Heart right ventricle (tissue), 16 donors: ENCODE data around the gene CDKL2. TPM values are rescaled to one million over a fixed set of nuclear protein-coding genes. Genes with fewer than 3 reads are reported as not detected.

Experiments used
- ATAC-seq, 8 donors: fragments of 200-7000 bp; cut with Tn5 transposase; one replicate each; pipeline ENCODE4 v1.9.1; 2020; ENCODE audit warnings: mild to moderate bottlenecking in 8 of 8, moderate library complexity in 8 of 8, moderate number of reproducible peaks in 1 of 8
- DNase-seq, 2 donors: peaks; one replicate each; pipeline ENCODE4 v3.0.0-alpha.2; 2020
- H3K27ac ChIP-seq, 10 donors: fragments of 200-600 bp; sonication (generic) in 2 of 10; one replicate each; pipeline versions ENCODE4 v1.5.0 to v1.8.0; 2020 to 2022; ENCODE audit warnings: mild to moderate bottlenecking in 3 of 10
- H3K27me3 ChIP-seq, 7 donors: fragments of 200-600 bp; one replicate each; pipeline ENCODE4 v1.8.0; 2021 to 2022; ENCODE audit warnings: mild to moderate bottlenecking in 2 of 7
- H3K36me3 ChIP-seq, 9 donors: fragments of 200-600 bp; sonication (generic) in 1 of 9; one replicate each; pipeline versions ENCODE4 v1.5.0 to v1.8.0; 2020 to 2022; ENCODE audit warnings: mild to moderate bottlenecking in 2 of 9
- H3K4me1 ChIP-seq, 9 donors: fragments of 200-600 bp; sonication (generic) in 1 of 9; one replicate each; pipeline versions ENCODE4 v1.5.0 to v1.8.0; 2020 to 2022; ENCODE audit warnings: mild to moderate bottlenecking in 4 of 9
- H3K4me3 ChIP-seq, 10 donors: fragments of 200-600 bp; sonication (generic) in 2 of 10; one replicate each; pipeline versions ENCODE4 v1.5.0 to v1.8.0; 2020 to 2022; ENCODE audit warnings: mild to moderate bottlenecking in 7 of 10, moderate library complexity in 2 of 10
- H3K9me3 ChIP-seq, 11 donors: fragments of 200-600 bp in 10 of 11; sonication (generic) in 2 of 11; one replicate each; pipeline versions ENCODE4 v1.5.0 to v1.8.0; 2013 to 2022; ENCODE audit warnings: mild to moderate bottlenecking in 2 of 11, control low read depth in 1 of 11, moderate library complexity in 1 of 11
- WGBS, 2 donors: extraction: QIAGEN DNeasy Blood & Tissue Kit; methylation state at CpG; one replicate each; pipeline ENCODE4 v1.1.7; 2013; ENCODE audit warnings: inconsistent platforms in 1 of 2; 5-methylcytosine and 5-hydroxymethylcytosine counted together
- intact Hi-C, 10 donors: fragments of 100-400 bp; cut with DNase I; formaldehyde crosslinking; loops; one replicate each; pipeline versions ENCODE4 v1.11.1 to v1.14.2; 2022
- polyA plus RNA-seq, 2 donors: library from polyadenylated mRNA; stranded (reverse); fragments of 200-250 nt; gene quantifications; one replicate each; pipeline ENCODE4 v1.2.3, GENCODE V29; 2013
- total RNA-seq, 10 donors: library from RNA; stranded (reverse); fragmentation: NEBNext Ultra II Directional in 3 of 10; extraction: Animal tissue kit (Norgen Biotek cat#: 25700) in 3 of 10; gene quantifications; one replicate each; pipeline versions ENCODE4 v1.2.1 to v1.2.4, GENCODE V29; 2021 to 2023
- TF ChIP-seq, protein P1 (sequence below), 9 donors: fragments of 200-600 bp; sonication (generic) in 2 of 9; IDR thresholded peaks; one replicate each; pipeline versions ENCODE4 v1.5.0 to v1.8.0; 2021 to 2022; ENCODE audit warnings: antibody characterized with exemption in 9 of 9, mild to moderate bottlenecking in 5 of 9, moderate library complexity in 1 of 9
- donor health status: Arrhythmogenic right ventricular cardiomyopathy.
- donor health status: ischemic (EF 13 %, LVEDD 7.1; RV severe dilation, severe dysfunction).
- donor health status: healthy with polysubstance abuse.
- donor health status: DM: no; HTN: yes; CAD: no.
- donor health status: DM: no; HTN: no; CAD: no.
- donor health status: ischemic (EF 25% LVEDD 6.9; RV normal size, moderate dysfunction).
- donor health status: ischemic (EF 25% LVEDD 5.7; RV mildly dilated, moderate dysfunction).
- donor health status: healthy.
- donor health status: DM: yes; HTN: yes; CAD: no.
- donor health status: Ischemic cardiomyopathy.
- donor health status: ischemic (EF 35%, LVEDD 5.7; RV mildly dilated, moderate dysfunction).
- donor health status: nonischemic (EF 11% LVEDD 7.7; RV severe dilation, severe dysfunction).
- donor health status: DM: yes; HTN: yes; CAD: no.
- donor health status: PGD.
- donor health status: ischemic (EF 29% LVEDD 5.4; RV normal size, mild dysfunction).
- donor health status: nonischemic (EF 23%, LVEDD 6.1; RV moderate dilation, normal function).

Gene CDKL2
- total and polyA plus RNA-seq, 12 donors: 0.01 to 0.56 (median 0.31) TPM; not detected in 2

DNA sequence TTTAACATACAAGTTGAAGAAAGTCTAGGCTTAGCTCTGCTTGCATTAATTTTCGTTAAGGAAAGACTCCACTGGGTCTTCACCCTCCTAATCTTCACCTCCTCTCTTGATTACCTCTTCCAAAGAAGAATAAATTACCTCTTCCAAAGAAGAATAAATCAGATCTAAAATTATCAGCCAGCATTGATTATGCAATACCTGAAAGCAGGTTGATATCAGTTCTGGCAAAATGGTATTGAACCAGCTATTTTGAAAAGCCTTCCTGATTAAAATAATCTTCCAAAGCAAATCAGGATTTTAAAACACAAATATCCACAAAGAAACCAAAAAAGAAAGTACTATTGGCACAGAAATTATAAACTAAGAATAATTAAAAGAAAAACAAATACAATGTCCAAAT, 36.9 kb downstream of the CDKL2 start:
- Histone ChIP-seq H3K27me3 (no peaks in the 10 kb centered on the region), H3K27ac (no peak overlapping the region), H3K9me3 (no peaks in the 10 kb centered on the region), H3K4me1 (no peaks in the 10 kb centered on the region), H3K36me3 (no peaks in the 10 kb centered on the region), H3K4me3 (no peak overlapping the region)
- TF ChIP-seq, protein P1, sequence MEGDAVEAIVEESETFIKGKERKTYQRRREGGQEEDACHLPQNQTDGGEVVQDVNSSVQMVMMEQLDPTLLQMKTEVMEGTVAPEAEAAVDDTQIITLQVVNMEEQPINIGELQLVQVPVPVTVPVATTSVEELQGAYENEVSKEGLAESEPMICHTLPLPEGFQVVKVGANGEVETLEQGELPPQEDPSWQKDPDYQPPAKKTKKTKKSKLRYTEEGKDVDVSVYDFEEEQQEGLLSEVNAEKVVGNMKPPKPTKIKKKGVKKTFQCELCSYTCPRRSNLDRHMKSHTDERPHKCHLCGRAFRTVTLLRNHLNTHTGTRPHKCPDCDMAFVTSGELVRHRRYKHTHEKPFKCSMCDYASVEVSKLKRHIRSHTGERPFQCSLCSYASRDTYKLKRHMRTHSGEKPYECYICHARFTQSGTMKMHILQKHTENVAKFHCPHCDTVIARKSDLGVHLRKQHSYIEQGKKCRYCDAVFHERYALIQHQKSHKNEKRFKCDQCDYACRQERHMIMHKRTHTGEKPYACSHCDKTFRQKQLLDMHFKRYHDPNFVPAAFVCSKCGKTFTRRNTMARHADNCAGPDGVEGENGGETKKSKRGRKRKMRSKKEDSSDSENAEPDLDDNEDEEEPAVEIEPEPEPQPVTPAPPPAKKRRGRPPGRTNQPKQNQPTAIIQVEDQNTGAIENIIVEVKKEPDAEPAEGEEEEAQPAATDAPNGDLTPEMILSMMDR (IDR thresholded peaks at IDR 0.05): no peak
- 73 to 81% methylated on average over 1 of the region's 1 CpG for WGBS, 2 donors
- DNase-seq (no peak), ATAC-seq (no peak)
- intact Hi-C loops: loop anchor here in 1 of 10 donors (5.0 kb wide), 1 partner anchor 434 kb away; no protein-coding TSS in a partner anchor

DNA sequence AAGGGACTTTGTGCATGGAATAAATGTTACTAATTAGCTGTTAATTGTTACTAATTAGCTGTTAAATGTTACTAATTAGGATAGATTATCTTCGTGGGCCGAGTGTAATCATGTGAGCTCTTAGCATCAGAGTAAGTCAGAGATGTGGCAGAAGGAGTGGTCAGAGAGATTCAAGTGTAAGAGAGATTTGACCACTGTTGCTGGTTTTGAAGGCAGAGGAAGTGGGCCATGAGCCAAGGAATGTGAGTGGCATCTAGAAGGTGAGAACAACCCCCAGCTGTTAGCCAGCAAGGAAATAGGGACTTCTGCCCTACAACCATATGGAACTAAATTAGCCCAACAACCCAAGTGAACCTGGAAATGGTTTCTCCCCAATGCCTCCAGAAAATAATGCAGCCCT, 46.3 kb downstream of the CDKL2 start:
- intact Hi-C loops: no loop called here
- Histone ChIP-seq H3K4me3 (no peak overlapping the region), H3K9me3 (peaks cover 0 to 22% (median 0%) of the 10 kb centered on the region in 11 donors), H3K36me3 (no peaks in the 10 kb centered on the region), H3K4me1 (no peaks in the 10 kb centered on the region), H3K27ac (no peak overlapping the region), H3K27me3 (peaks cover 0 to 3% (median 0%) of the 10 kb centered on the region in 7 donors)
- ATAC-seq: no peak
- 60 to 76% methylated on average over 2 of the region's 2 CpGs for WGBS, 2 donors
- TF ChIP-seq, protein P1 (IDR thresholded peaks at IDR 0.05): no peak
- DNase-seq: no peak

DNA sequence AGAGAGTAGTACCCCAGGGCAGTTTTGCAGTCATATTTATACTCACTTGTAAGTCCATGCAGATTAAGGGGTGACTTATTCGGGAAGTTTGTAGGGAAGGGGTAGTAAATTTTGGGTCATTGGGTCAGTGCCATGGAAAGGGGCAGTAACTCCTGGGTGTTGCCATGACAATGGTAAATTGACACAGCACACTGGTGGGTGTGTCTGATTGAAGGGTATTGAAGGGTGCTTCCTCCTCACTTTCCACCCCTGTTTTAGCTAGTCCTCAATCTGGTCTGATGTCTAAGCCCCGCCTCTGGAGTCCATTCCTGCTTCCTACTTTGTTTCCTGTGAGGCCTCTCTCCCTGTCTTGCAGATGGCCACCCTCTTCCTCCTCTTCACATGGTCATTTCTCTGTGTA, 62.6 kb downstream of the CDKL2 start:
- DNase-seq (no peak), ATAC-seq (no peak)
- Histone ChIP-seq H3K4me1 (peaks cover 0 to 29% (median 0%) of the 10 kb centered on the region in 9 donors), H3K27ac (no peak overlapping the region), H3K9me3 (no peaks in the 10 kb centered on the region), H3K4me3 (no peak overlapping the region), H3K27me3 (peaks cover 0 to 23% (median 2%) of the 10 kb centered on the region in 7 donors), H3K36me3 (no peaks in the 10 kb centered on the region)
- 90% methylated on average over 2 of the region's 2 CpGs for WGBS, 2 donors
- intact Hi-C loops: loop anchor here in 1 of 10 donors (10.0 kb wide), 1 partner anchor 693 kb away; no protein-coding TSS in a partner anchor
- TF ChIP-seq, protein P1 (IDR thresholded peaks at IDR 0.05): no peak

DNA sequence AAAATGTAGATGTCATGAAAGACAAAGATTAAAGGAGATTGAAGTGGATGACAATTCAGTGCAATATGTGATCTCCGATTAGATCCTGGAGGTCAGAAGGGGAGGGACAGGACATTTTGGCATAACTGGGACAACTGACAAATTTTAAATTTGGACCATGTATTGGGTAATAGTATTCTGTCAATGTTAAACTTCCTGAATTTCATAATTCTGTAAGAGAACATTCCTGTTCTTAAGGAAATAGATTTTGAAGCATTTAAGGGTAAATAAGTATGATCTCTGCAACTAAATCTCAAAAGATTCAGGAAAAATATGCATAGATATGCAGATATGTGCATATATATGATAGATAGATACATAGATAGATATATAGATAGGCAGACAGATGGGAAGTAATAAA, 63.4 kb downstream of the CDKL2 start:
- Histone ChIP-seq H3K27me3 (peaks cover 0 to 19% (median 2%) of the 10 kb centered on the region in 7 donors), H3K27ac (no peak overlapping the region), H3K9me3 (no peaks in the 10 kb centered on the region), H3K4me1 (peaks cover 0 to 29% (median 0%) of the 10 kb centered on the region in 9 donors), H3K36me3 (no peaks in the 10 kb centered on the region), H3K4me3 (no peak overlapping the region)
- intact Hi-C loops: loop anchor here in 1 of 10 donors (10.0 kb wide), 1 partner anchor 692 kb away; no protein-coding TSS in a partner anchor
- ATAC-seq: no peak
- TF ChIP-seq, protein P1 (IDR thresholded peaks at IDR 0.05): no peak
- DNase-seq: no peak
- WGBS, 2 donors: 84 to 89% methylated on average over 1 of the region's 1 CpG
